GM18951 (cell line): ENCODE measurements around the gene CEP295NL.
"Not testable (repeated sequence)": the region's sequence is repeated elsewhere in the genome, so short reads cannot be mapped to it uniquely, and the experiment has no call there.

Experiments used
- POLR2A ChIP-seq: IDR thresholded peaks from 4 replicates; pipeline ENCODE4 v1.6.1; 2011; ENCODE audit warnings: mild to moderate bottlenecking; ENCODE audit not compliant: insufficient read length, insufficient read depth; ENCODE audit errors: extremely low read depth
- in situ Hi-C: fragments of 300-500 bp; cut with MboI; formaldehyde crosslinking; loops from one replicate; pipeline ENCODE4 v1.12.0; 2022; ENCODE audit warnings: low sequenced_read_pairs, mixed read lengths, inconsistent platforms; ENCODE audit not compliant: unreplicated experiment

The CEP295NL gene

DNA sequence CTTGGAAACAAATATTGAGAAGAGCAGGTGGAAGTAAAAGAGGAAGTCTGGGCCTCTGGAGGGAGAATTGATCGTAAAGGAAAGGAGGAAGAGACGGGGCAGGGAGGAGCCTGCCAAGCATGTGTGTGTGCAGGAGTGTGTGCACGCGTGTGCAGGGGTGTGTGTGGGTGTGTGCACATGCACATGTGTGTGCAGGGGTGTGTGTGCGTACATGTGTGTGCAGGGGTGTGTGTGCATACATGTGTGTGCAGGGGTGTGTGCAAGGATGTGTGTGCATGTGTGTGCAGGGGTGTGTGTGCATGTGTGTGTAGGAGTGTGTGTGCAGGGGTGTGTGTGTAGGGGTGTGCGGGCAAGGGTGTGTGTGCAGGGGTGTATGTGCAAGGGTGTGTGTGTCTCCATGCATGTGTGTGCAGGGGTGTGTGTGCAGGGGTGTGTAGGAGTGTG, 10.0 kb downstream of the CEP295NL start:
- TF ChIP-seq POLR2A: no peak
- in situ Hi-C loops: no loop called here

DNA sequence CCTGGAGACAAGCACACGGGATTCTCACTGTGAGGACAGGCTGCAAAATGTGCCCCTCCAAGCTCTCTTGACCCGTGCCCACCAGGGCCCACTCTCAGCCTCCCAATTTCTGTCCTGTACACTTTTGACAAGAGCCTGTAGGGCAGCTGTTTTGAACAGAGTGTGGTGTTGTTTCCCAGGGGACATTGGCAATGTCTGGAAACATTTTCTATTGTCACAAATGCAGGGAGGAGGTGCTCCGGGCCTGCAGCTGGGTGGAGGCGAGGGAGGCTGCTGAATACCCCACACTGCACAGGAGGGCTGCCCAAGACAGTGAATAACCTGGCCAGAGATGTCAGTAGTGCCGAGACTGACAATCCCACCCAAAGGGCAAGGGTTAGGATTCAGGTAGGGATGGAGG, 10.5 kb downstream of the CEP295NL start:
- no peak for TF ChIP-seq POLR2A
- in situ Hi-C loops: no loop called here

DNA sequence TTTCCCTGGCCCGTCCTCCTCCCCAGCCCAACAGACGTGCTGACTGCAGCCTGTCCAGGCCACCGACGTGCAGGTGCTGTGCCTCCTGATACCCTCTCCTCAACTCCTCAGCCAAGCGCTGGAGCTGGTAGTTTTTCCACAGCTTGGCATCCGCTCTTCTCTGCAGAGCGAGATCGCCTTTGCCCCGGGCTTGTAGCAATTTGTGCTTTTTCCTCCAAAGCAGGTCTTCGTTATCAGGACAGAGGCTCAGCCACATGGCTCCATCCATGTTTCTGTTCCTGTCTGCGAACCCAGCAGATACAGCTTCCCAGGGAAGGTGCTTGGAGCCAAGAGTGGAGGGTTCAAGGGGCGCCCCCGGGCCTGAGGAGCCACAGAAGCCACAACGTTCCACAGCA, 10.9 kb downstream of the CEP295NL start:
- no peak for TF ChIP-seq POLR2A
- in situ Hi-C loops: no loop called here

DNA sequence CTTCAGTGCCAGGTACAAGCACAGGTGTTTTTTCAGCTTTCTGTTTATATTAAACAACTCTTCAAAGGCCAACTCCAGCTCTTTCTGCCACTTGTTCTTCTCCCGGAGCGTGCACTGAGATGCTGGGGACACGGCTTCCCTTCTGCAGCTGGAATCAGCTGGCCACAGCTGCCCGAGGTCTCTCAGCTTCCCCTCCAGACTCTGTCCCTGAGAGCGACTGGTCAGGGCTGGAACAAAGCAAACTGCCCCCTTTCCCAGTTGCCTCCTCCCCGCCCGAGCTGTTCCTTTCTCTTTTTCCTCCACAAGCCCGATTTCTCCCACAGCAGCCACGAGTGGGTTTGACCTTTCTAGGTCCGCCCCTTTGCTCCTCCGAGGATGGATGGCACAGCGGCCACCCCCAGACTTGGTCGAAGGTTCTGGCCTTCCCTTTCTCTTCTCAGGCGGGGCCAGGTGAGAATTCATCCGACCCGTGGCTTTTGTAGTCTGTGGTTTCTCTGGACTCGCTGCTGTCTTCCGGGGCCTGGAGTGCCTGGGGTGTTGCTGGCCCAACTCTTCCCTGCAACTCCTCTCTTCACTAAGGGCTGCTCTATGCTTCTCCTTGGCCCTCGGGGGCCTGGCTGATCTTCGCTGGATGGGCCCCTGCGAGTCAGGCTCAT, 11.5 kb downstream of the CEP295NL start:
- no peak for TF ChIP-seq POLR2A
- in situ Hi-C loops: no loop called here

DNA sequence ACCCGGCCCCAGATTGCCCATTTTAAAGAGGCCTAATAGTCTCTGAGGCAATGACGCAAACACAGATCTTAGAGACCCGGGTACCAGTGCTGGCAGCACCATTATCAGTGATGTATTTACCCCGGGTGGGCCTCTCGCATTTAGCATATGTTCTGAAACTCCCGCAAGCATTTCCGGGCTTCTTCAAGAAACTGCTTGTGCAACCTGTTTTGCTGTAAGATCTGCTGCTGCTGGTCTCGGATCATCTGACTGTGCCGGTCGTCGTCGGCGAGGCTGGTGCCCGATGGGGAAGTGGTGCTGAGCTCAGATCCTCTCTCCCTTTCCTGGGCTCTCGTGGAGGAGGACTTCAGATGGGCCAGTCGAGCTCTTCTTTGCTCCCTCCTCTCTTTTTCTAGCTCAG, 12.5 kb downstream of the CEP295NL start:
- in situ Hi-C loops: no loop called here
- no peak for TF ChIP-seq POLR2A

DNA sequence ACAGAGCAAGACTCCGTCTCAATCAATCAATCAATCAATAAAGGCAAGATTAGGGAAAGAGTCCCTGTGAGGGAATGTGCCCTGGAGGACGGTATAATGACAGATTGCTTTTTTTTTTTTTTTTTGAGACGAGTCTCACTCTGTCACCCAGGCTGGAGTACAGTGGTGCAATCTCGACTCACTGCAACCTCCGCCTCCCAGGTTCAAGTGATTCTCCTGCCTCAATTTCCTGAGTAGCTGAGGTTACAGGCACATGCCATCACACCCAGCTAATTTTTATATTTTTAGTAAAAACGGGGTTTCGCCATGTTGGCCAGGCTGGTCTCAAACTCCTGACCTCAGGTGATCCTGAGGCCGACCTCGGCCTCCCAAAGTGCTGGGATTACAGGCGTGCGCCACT, 12.9 kb downstream of the CEP295NL start:
- in situ Hi-C loops: not testable (repeated sequence)

DNA sequence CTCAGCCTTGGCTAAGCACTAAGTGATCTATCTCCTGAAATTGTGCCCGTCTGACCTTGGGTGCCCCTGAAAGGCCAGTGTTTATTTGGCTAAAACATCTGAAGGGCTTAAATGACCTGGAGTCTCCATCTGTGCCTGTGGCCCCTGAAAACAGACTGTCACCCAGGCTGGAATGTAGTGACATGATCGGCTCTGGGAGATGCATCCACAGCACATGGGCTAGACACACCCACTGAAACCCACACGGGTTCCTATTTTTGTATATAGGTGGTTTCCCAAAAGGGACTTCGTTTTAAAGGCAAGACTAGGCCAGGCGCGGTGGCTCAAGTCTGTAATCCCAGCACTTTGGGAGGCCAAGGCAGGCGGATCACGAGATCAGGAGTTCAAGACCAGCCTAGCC, 13.5 kb downstream of the CEP295NL start:
- TF ChIP-seq POLR2A: no peak
- in situ Hi-C loops: no loop called here

DNA sequence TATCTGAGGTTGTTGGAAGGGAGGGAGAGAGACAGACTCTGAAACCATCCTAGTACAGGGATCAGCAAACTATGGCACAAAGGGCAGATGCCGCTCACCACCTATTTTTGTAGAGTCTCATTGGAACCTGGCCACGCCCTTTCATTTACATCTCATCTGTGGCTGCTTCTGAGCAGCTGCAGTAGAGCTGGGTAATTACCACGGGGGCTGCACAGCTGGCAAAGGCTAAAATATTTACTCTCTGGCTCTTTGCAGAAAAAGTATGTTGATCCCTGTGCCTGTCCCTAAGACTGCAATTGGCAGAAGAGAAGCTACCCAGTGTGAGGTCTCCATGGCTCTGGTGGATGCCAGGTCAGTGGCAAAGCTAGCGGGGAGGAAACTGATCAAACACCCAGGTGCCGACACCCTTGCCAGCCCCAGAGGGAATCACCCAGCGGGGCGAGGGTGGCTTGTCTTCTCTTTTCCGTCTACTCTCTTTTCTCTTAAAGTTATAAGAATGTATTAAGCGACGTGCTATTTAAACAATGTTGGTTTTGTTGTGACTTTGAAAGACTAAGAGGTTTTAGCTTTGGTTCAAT, 14.0 kb downstream of the CEP295NL start:
- in situ Hi-C loops: no loop called here
- TF ChIP-seq POLR2A: no peak

DNA sequence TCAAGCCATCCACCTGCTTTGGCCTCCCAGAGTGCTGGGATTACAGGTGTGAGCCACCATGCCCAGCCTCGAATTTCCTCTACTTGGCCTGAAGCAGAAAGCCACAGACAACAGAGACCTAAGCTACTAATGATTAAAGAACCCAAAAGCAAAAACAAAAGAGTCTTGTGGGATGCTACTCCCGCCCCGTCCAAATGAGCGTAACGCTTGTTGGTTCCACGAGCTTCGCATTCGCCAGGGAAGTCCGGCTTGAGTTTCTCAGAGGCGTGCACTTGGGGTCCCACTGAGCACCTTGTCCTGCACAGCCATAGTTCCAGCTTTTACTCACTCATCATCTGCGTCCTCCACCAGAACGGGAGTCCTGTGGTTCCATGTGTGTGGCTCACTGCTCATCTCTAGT, 16.0 kb downstream of the CEP295NL start:
- TF ChIP-seq POLR2A: no peak
- in situ Hi-C loops: no loop called here

DNA sequence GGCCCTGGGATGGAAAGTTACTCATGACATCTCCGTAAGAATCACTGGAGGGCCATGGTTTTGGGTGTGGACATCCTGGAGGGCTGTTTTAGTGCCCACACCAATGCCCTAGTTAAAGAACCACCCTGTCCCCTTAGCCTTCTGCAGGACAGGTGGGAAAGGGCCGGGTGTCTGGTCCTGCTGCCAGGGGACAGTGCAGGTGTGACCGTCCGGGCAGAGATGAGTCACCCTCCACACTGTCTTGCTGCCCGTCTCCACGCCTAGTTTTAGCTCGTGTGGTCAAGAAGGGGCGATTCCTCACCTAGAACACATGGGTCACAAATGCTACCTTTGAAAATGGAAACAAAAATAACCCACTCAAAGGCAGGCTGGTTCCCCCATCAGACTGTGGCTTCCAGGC, 17.0 kb downstream of the CEP295NL start:
- in situ Hi-C loops: no loop called here
- TF ChIP-seq POLR2A: no peak

DNA sequence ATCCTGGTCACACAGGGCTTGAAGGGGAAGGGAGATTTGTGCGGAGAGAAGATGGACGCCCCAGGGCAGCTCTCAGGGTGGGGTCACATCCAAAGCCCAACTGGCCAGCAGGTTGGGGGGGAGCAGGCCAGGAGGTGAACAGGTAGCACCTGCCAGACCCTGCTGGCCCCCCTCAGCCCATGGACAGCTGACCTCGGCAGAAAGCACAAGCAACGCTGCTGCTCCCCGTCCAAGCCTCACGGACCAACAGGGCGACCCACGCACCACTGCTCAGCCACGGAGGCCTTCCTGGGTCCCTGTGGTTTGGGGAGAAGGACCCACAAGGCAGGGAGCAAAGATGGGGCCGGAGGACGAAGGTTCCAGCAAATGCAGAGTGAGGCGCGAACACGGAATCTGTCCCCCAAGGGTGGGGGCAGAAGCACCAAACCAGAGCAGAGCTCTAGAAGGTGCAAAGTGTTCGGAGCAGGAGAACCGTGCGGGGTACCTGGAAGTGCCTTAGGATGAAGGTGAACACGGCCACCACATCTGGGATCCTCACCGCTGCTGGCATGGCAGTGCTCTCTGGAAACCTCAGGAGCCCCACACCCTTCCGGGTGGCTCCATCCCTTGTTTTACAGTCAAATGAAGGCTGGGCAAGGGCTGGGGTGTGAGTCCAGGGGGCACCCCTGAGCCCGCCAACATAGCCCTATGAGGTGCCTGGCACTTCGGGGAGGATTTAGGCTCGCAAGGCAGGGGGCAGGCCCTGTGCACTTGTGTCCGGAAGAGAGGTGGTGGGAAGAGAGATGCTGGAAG, 17.9 kb downstream of the CEP295NL start:
- in situ Hi-C loops: no loop called here

DNA sequence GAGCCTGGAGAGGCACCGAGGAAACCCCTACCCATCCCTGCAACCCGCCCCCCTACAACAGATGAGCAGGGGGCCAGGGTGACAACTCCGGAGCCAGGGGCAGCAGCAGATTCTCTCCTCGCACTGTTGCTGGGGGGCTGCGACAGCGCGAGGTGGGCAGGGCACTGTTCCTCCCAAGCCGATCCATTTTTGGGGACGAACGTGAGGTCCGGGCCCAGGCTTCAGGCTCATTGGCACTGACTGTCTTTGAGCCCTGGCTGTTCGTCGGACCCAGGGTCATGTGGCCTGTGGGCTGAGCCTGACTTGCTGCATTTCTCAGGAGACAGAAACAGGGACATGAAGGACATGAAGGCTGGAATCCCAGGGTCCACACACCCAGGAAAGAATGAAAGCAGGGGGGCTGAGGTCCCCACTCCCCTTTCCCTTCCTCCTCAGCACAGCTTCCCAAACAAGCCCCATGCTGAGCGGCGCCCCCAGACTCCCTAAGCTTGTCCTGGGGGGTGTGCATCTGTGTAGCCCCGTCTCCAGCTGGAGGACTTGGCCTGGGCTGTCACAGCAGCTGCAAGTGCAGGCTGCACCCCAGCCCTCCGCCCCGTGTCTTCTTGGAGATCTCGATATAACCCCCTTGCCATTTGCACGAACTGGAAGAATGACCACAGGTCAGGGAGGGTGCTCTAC, 18.7 kb downstream of the CEP295NL start:
- TF ChIP-seq POLR2A: no peak
- in situ Hi-C loops: no loop called here

More for the DNA sequence above, 17.9 kb downstream of the CEP295NL start:
- TF ChIP-seq POLR2A: no peak

DNA sequence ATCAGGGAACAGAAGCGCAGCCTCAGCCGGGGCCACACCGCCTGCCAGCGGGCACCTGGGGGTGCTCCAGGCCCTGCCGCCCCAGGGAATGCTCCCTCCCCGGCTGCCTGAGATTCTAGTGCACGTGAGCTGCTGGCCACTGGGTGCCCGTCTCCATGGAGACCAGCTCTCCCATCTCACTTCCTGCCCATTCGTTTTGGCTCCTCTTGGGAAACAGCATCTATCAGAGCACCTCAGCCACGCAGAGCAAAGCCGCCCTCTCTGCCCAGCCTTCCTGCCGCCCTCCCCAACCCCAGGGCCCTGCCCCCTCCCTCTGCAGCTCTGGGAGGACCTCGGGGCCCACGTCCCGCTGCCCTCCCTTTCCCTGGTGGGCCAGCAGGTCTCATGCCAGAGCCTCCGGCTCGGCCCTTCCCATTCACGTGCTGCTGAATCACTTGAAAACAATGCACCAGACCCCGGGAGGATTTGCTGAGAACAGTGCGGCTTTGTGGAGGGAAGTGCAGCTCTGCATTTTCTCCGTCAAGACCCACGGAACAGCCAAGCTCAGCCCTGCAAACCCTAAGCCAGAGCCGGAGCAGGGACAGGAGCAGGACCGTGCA, 19.4 kb downstream of the CEP295NL start:
- in situ Hi-C loops: no loop called here
- TF ChIP-seq POLR2A: no peak
